ENCODE results near the gene GRB10. TPM values are rescaled to one million over a fixed set of nuclear protein-coding genes. Genes with fewer than 3 reads are reported as not detected.

GRB10 gene
- 10 to 100 TPM; 45.4 to 52.6 TPM for total RNA-seq
- long read RNA-seq, donor 1, partial matches to known transcripts = 2 of 12 reads
- long read RNA-seq, donor 1, other reads (novel, unspliced or antisense) = 10 of 12 reads
- long read RNA-seq, donor 2, full-length matches to known transcripts = 1 of 8 reads
- long read RNA-seq, donor 2, partial matches to known transcripts = 1 of 8 reads
- long read RNA-seq, donor 2, other reads (novel, unspliced or antisense) = 6 of 8 reads

DNA sequence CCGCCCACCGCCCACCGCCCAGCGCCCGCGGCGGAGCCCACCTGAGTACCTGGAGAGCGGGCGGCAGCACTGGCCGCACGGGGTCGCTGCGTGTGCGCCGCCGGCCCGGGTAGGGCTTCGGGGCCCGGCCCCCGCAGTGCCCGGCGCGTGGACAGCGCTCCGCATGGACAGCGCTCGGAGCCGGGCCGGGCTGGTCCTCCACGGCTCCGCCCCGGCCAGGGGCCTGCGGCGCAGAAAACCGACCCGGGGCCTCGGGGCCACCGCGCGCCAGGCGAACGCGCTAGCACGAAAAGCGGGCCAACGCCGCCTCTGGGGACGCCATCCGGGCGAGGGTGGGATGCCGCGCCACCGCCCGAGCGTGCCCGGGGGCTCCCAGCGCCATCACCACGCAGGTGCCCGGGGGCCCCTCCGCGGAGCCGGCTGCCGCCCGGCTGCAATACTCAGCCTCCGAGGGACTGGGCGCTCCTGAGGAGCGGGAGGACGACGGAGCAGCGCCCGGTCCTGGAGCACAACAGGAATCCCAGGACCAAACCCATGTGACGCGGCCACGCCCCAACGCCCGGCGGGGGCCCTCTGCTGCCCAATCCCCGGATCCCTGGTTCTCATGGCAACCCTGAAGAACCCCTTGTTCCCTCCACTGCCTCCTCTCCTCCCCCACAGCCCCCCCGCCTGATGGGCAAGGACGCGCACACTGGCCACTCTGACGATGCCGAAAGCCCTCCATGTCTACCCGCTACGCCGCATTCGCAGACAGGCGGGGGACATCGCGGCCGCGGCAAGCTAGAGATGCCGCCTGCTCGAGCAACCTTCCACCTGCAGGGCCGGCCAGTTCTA is at the start of gene GRB10:
GRB10 (minus strand) TSS at position 522 of the 834 bp plus-strand sequence. CDS start 50,574 bp downstream, outside the sequence.
- peak; percentile 81 for DNase-seq (ENCODE audit: low spot score)
- intact Hi-C loops (cut with DNase I) = no loop called here

- intact Hi-C loops (cut with DNase I) = no loop called here
- no peak for DNase-seq (ENCODE audit: low spot score)
These were observed 46.1 kb upstream of the GRB10 start for GRCh38 chr7:50828801-50829200.

DNA sequence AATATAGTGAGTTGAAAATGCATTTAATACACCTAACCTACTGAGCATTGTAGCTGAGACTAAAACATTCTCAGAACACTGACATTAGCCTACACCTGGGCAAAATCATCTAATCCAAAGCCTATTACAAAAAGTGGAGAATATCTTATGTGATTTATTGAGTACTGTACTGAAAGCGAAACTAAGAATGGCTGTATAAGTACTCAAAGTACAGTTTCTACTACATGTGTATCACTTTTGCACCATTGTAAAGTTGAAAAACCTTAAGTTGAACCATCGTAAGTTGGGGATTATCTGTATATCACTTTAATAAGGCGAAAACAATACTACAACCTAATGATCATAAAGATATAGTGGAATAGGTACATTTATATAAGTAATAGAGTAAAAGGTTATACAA is 45.4 kb upstream of the GRB10 start:
- intact Hi-C loops (cut with DNase I) = no loop called here
- DNase-seq (ENCODE audit: low spot score) = no peak

DNA sequence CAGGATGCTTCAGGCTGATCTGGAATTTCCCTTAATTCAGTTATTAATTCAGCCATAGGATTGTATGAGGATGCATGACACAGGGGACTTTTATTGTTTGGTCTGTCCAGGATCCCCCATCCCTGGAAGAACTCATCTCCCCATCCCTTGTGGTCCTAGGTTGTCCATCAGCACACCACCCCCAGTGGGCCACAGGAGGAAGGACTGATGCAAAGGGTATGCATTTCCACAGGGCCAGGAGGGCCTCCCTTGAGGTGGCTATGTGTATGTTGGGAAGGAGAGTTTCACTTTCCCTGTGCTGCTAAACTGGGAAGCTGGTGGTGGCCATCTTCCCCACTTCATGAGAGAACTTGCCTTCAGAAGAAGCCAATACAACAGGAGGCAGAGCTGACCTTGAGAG is 44.6 kb upstream of the GRB10 start:
- intact Hi-C loops (cut with DNase I) = no loop called here
- no peak for DNase-seq (ENCODE audit: low spot score)

- intact Hi-C loops (cut with DNase I) = no loop called here
- no peak for DNase-seq (ENCODE audit: low spot score)
These were observed 43.9 kb upstream of the GRB10 start for GRCh38 chr7:50826371-50827172.

- no peak for DNase-seq (ENCODE audit: low spot score)
- intact Hi-C loops (cut with DNase I) = no loop called here
These were observed 42.8 kb upstream of the GRB10 start for GRCh38 chr7:50825465-50825864.

GRCh38 chr7:50824882-50825281 is 42.2 kb upstream of the GRB10 start:
- no peak for DNase-seq (ENCODE audit: low spot score)
- intact Hi-C loops (cut with DNase I) = no loop called here

GRCh38 chr7:50822706-50823105 is 40.0 kb upstream of the GRB10 start:
- intact Hi-C loops (cut with DNase I) = no loop called here

DNA sequence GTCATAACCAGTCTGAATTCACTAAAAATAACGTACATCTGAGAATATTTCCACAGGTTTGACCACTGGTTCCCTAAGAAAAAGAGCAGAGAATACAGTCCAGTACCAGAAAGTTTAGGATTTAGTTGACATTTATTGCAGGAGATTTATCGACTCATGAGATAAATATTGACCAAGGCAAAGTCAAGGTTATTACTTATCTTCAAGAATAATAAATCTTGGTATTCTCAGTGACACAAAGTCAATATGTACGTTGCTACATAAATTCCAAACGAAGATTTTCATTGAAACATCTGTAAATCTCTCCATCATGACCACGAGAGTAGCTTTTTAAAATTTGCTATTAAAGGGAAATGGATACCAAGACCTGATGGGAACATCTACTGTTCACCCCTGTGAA is 39.4 kb upstream of the GRB10 start:
- intact Hi-C loops (cut with DNase I) = no loop called here
- DNase-seq (ENCODE audit: low spot score) = no peak

More at GRCh38 chr7:50822706-50823105, 40.0 kb upstream of the GRB10 start:
- no peak for DNase-seq (ENCODE audit: low spot score)

- DNase-seq (ENCODE audit: low spot score) = no peak
- intact Hi-C loops (cut with DNase I) = no loop called here
These were observed 38.8 kb upstream of the GRB10 start for GRCh38 chr7:50821457-50822008.

DNA sequence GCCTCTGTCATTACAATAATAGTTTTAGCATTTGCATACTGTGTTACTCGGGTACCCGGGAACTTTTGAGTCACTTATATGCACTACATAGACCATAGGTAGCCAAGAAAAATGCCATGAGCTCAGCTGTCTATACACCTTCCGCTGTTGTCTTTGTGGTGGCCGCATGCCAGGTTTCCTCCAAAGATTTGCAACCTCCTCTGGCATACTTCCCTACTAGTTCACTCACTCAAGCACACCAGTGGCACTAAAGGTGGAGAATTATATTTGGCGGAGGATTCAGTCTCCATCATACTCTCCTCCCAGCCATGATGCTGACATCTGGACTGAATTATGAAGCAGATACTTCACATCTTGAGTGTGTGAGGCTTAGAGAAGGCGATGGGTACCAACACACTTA is 35.6 kb upstream of the GRB10 start:
- intact Hi-C loops (cut with DNase I) = no loop called here
- no peak for DNase-seq (ENCODE audit: low spot score)

GRCh38 chr7:50817561-50817960 is 34.9 kb upstream of the GRB10 start:
- intact Hi-C loops (cut with DNase I) = no loop called here
- DNase-seq (ENCODE audit: low spot score) = no peak

DNA sequence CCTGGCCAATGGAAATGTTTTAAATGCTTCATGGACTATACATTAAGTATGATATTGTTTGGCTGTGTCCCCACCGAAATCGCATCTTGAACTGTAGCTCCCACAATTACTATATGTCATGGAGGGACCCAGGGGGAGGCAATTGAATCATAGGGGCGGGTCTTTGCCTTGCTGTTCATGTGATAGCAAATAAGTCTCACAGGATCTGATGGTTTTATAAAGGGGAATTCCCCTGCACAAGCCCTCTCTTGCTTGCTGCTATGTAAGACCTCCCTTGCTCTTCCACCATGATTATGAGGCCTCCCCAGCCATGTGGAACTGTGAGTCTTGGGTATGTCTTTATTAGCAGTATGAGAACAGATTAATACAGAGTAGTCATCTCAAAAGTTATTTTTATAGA is 32.4 kb upstream of the GRB10 start:
- intact Hi-C loops (cut with DNase I) = no loop called here
- DNase-seq (ENCODE audit: low spot score) = no peak

- intact Hi-C loops (cut with DNase I) = no loop called here
- DNase-seq (ENCODE audit: low spot score) = no peak
These were observed 31.5 kb upstream of the GRB10 start for GRCh38 chr7:50814166-50814565.

DNA sequence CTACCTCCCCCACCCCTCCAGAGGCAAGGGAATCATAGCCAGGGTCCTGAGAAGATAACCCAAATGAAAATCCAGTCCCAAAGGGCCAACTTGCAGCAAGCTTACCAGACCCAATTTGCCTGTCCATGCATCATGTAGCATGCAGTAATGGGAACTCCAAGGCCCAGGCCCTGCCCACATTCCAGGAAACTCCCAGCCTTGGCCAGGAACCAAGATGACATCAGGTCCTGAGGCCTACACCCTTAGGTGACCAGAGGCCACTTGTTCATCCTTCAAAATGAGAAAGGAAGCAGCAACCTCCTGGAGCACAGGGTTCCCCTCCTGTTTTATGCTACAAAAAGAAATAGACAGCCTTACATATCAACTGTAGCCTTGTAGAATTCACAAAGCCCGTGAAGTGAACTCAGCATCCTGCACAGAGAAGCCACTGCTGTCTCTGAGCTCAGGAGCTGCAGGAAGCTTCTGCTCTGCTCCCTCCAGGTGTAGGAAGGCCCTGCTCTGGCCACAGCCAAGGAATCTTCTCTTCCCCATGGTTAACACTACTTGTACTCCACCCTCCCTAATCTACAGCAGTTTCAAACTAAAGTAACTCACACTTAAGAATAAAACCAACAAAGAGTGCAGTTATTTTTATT is 30.3 kb upstream of the GRB10 start:
- intact Hi-C loops (cut with DNase I) = no loop called here
- DNase-seq (ENCODE audit: low spot score) = peak; percentile 90

DNA sequence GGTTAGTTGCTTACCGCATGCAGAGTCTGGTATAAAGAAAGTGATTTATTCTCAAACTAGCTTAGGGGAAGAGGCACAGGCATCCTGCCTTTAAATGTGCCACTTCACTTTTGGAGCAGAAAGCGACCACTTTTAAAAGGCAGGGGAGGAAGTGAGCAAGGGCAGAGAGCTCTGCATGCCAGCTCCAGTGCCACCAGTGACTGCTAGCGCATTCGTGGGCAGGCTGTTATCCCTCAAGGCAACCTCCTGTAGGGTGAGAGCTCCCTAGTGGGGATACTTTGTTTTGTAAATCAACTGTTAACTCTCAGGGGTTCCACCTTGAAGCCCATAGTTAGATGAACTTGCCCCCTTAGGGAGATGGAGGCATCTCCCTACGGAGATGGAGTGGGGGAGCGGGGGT is 29.4 kb upstream of the GRB10 start:
- DNase-seq (ENCODE audit: low spot score) = no peak
- intact Hi-C loops (cut with DNase I) = no loop called here

DNA sequence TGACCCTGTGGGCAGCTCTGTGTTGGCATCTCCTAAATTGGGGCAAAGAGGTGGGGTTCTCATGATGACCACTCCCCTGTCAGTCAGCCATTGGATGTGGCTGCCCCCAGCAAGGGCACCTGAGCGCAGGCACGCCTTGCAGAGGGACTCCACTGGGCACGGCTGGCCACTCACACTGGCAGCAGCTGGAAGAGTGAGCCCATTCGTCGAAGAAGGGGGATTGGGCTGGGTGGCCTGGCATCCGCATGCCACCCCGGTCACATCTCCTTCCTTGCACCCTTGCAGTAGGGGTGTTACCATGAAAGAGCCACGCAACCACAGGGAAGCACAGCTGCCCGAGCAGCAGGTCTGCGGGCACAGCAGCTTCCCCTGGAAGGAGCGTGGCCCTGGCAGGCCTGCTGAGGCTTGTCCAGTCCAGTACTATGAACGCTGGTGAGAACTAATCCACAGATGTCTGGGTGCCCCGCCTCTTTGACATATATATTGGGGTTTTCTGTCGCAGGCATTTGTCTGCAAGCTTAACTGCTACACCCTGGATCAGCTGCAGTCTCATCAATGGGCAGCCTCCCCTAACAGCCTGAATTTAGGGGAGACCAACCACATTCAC is 25.7 kb upstream of the GRB10 start:
- intact Hi-C loops (cut with DNase I) = no loop called here
- DNase-seq (ENCODE audit: low spot score) = no peak

DNA sequence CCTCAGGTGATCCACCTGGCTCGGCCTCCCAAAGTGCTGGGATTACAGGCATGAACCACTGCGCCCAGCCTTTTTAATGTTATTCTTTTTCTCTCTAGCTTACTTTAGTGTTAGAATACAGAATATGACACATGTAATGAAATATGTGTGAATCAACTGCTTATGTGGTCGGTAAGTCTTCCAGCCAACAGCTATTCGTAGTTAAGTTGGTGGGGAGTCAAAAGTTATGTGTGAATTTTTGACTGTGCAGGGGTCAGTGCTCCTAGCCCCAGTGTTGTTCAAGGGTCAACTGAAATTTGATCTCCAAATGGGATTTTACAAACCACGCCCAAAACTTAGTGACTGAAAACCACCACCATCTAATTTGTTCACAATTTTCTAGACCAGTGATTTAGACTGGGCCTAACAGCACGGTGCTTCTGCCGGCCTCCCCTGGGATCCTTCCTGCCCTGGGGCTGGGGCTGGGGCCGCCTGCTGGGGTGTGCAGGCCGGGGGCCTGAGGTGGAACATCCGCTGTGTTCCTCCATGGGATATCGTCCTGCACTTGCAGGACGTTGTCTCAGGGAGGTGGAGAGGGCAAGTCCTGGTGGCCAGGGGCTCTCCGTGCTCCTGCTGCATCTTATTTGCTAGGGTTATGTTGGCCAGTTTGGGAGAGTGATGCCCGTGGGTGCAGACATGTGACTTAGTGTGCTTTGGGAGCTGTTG is 24.5 kb upstream of the GRB10 start:
- no peak for DNase-seq (ENCODE audit: low spot score)
- intact Hi-C loops (cut with DNase I) = no loop called here
